Upper lobe of left lung (tissue), 6 donors: ENCODE results near the gene NSL1. TPM values are rescaled to one million over a fixed set of nuclear protein-coding genes. Genes with fewer than 3 reads are reported as not detected.

Source experiments
- ATAC-seq, 2 donors: fragments of 200-7000 bp; cut with Tn5 transposase; one replicate each; pipeline ENCODE4 v1.9.1; 2022; ENCODE audit warnings: mild to moderate bottlenecking in 2 of 2, moderate library complexity in 2 of 2; ENCODE audit not compliant: low FRiP score in 2 of 2
- DNase-seq, 2 donors: peaks; one replicate each; pipeline ENCODE4 v3.0.0-alpha.2; 2019 to 2020
- H3K27ac ChIP-seq, 4 donors: fragments of 200-600 bp; sonication (generic); one replicate each; pipeline ENCODE4 v1.5.1; 2016 to 2019
- H3K27me3 ChIP-seq, 4 donors: fragments of 200-600 bp; sonication (generic); one replicate each; pipeline ENCODE4 v1.5.1; 2017 to 2019
- H3K36me3 ChIP-seq, 4 donors: fragments of 200-600 bp; sonication (generic); one replicate each; pipeline ENCODE4 v1.5.1; 2016 to 2019
- H3K4me1 ChIP-seq, 4 donors: fragments of 200-600 bp; sonication (generic); one replicate each; pipeline ENCODE4 v1.5.1; 2018 to 2019
- H3K4me3 ChIP-seq, 4 donors: fragments of 200-600 bp; sonication (generic); one replicate each; pipeline ENCODE4 v1.5.1; 2017 to 2019; ENCODE audit warnings: mild to moderate bottlenecking in 2 of 4, moderate library complexity in 1 of 4
- H3K9me3 ChIP-seq, 4 donors: fragments of 200-600 bp; sonication (generic); one replicate each; pipeline ENCODE4 v1.5.1; 2018 to 2019
- EP300 ChIP-seq, 4 donors: sonication (generic); formaldehyde crosslinking; IDR thresholded peaks; one replicate each; pipeline ENCODE4 v1.5.1; 2017; ENCODE audit warnings: antibody characterized with exemption in 4 of 4, control low read depth in 2 of 4
- POLR2A ChIP-seq, 4 donors: fragments of 450-650 bp; IDR thresholded peaks; one replicate each; pipeline ENCODE4 v1.5.1; 2016 to 2017; ENCODE audit warnings: antibody characterized with exemption in 4 of 4, mild to moderate bottlenecking in 2 of 4
- POLR2AphosphoS5 ChIP-seq, 2 donors: sonication (generic); formaldehyde crosslinking; IDR thresholded peaks; one replicate each; pipeline ENCODE4 v1.5.1; 2017; ENCODE audit warnings: antibody characterized with exemption in 2 of 2
- WGBS, 2 donors: methylation state at CpG; one replicate each; pipeline ENCODE4 v1.1.5; 2017 to 2018; 5-methylcytosine and 5-hydroxymethylcytosine counted together
- total RNA-seq, 6 donors: library from RNA; depleted of rRNA in 4 of 6; stranded (reverse); fragments of >200 nt in 4 of 6; gene quantifications; one replicate each; pipeline versions ENCODE4 v1.1.0 to v1.2.1, GENCODE V29; 2016 to 2021
- TF ChIP-seq, protein P1 (sequence below), 6 experiments: fragments of 450-650 bp in 4 of 6; fragments of 200-600 bp in 2 of 6; sonication (generic) in 2 of 6; IDR thresholded peaks; one replicate each; pipeline ENCODE4 v1.5.1; 2016 to 2019; ENCODE audit warnings: antibody characterized with exemption in 6 of 6
- donor health status: DM: no; HTN: no; CAD: no; lungs with moderate emphysema.
- donor health status: DM: no; HTN: yes; CAD: no; lungs with severe emphysema.

NSL1 gene
- total RNA-seq, 6 donors from 2014 or later, result 26.5 to 44.5 (median 34.1) TPM

DNA sequence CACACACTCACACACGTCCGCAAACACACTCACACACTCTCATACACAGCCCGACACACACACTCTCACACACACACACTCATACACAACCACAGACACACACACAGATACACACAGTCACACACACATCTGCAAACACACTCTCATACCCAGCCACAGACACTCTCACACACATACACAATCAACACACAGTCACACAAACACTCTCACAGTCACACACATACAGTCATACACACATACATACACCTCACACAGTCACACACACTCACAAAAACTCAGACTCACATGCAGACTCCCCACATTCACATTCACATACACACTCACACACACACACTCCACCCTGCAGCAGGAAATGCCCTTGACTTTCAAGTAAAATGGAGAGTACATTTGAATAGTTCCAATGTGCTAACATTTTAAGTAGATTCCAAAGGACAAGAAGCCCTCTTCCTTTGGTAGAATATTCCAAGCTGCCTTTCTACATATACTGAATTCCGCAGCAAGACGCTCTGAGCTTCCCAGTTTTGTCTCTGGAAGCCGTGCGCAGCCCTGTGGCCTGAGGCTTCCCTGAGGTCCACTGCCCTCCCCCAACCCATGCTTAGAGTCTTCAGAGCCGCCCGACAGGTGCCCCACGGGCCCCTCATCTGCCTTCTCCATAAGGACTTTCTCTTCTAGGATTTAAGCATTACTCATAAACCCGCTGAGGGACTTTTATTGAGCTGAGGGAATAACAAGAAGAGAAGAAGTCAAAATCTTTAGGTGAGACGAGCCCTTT lies 101.6 kb downstream of the NSL1 start:
- Histone ChIP-seq H3K4me3 (no peak overlapping the region), H3K4me1 (peaks cover 0 to 4% (median 0%) of the 10 kb centered on the region in 4 donors), H3K9me3 (no peaks in the 10 kb centered on the region), H3K27ac (no peak overlapping the region), H3K27me3 (no peaks in the 10 kb centered on the region), H3K36me3 (peaks cover 0 to 4% (median 0%) of the 10 kb centered on the region in 4 donors)
- peak in 1 of 2 donors; percentile 46 for DNase-seq
- no peak for ATAC-seq
- TF ChIP-seq POLR2A (IDR thresholded peaks at IDR 0.05), result no peak
- no peak for TF ChIP-seq EP300 (IDR thresholded peaks at IDR 0.05)
- TF ChIP-seq, protein P1, sequence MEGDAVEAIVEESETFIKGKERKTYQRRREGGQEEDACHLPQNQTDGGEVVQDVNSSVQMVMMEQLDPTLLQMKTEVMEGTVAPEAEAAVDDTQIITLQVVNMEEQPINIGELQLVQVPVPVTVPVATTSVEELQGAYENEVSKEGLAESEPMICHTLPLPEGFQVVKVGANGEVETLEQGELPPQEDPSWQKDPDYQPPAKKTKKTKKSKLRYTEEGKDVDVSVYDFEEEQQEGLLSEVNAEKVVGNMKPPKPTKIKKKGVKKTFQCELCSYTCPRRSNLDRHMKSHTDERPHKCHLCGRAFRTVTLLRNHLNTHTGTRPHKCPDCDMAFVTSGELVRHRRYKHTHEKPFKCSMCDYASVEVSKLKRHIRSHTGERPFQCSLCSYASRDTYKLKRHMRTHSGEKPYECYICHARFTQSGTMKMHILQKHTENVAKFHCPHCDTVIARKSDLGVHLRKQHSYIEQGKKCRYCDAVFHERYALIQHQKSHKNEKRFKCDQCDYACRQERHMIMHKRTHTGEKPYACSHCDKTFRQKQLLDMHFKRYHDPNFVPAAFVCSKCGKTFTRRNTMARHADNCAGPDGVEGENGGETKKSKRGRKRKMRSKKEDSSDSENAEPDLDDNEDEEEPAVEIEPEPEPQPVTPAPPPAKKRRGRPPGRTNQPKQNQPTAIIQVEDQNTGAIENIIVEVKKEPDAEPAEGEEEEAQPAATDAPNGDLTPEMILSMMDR (IDR thresholded peaks at IDR 0.05), result no peak
- TF ChIP-seq POLR2AphosphoS5 (IDR thresholded peaks at IDR 0.05), result no peak
- 82 to 85% methylated on average over 12 of the region's 12 CpGs for WGBS, 2 donors

DNA sequence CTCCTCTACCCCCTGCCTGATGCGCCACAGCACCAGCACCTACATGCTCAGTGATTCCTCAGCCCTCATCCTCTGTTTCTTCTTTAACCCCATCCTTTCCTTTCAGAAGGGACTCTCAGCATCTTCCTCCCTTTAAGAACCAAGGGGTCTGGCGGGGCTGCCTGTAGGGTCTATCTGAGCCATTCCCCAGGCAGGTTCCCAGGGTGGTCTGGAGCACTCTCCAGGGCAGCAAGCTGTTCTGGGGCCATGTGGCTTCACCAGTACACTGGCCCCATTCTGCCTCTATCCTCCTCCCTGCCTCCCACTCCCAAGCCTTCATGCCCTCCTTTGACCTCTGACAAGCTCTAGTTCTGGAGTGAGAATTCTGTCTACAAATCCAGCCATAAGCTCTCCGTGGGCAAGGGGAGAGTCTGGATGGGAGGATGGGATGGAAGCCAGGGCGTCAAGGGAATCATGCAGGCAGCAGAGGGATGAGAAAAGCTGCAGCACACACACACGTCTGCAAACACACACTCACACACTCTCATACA lies 102.3 kb downstream of the NSL1 start:
- H3K9me3 ChIP-seq, result no peaks in the 10 kb centered on the region
- 75 to 86% methylated on average over 4 to 5 of the region's 5 CpGs for WGBS, 2 donors

DNA sequence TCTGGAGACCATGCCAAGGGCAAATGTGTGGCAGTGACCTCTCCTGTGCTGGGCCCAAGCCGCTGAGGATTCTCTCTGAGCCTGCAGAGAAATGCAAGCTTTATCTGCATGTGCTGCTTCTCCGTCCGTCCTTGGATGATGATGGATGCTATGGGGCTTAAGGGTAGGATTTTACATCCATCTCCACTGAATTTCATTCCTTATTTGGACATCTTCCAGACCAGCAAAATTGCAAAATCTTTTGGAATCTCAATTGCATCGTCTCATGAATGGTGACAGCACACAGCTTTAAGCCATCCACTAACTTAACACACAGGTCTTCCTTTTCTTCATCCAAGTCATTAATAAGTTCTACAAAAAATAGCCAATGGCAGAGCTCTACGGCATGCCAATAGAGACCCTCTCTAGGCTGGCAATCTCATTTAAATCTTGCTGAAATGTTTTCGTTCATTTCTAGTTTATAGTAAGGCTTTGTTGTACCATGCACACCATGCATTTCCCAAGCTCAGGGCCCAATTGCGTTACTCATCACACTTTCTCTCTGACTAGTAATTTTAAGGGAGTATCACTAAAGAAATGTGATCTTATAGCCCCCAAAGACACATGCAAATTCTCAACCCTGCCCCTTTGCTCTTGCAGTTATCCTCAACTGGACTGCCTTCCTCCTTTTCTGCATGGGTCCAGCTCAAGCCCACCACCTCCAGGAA lies 103.1 kb downstream of the NSL1 start:
- no peaks in the 10 kb centered on the region for H3K27me3 ChIP-seq
- ATAC-seq, result no peak
- peaks cover 0 to 4% (median 0%) of the 10 kb centered on the region in 4 donors for H3K36me3 ChIP-seq
- H3K9me3 ChIP-seq, result no peaks in the 10 kb centered on the region
- DNase-seq, result no peak
- no peak overlapping the region for H3K4me3 ChIP-seq
- 76 to 80% methylated on average over 7 of the region's 7 CpGs for WGBS, 2 donors
- peaks cover 1 to 9% (median 3%) of the 10 kb centered on the region in 4 donors for H3K4me1 ChIP-seq
- no peak overlapping the region for H3K27ac ChIP-seq
- TF ChIP-seq EP300 (IDR thresholded peaks at IDR 0.05), result no peak
- no peak for TF ChIP-seq POLR2AphosphoS5 (IDR thresholded peaks at IDR 0.05)
- TF ChIP-seq, protein P1 (IDR thresholded peaks at IDR 0.05), result no peak
- TF ChIP-seq POLR2A (IDR thresholded peaks at IDR 0.05), result no peak

More for the DNA sequence above, 102.3 kb downstream of the NSL1 start:
- H3K4me1 ChIP-seq, result peaks cover 0 to 6% (median 0%) of the 10 kb centered on the region in 4 donors
- H3K36me3 ChIP-seq, result peaks cover 0 to 4% (median 0%) of the 10 kb centered on the region in 4 donors
- H3K27me3 ChIP-seq, result no peaks in the 10 kb centered on the region
- H3K27ac ChIP-seq, result no peak overlapping the region
- no peak for DNase-seq
- H3K4me3 ChIP-seq, result no peak overlapping the region
- TF ChIP-seq EP300 (IDR thresholded peaks at IDR 0.05) (no peak), POLR2AphosphoS5 (IDR thresholded peaks at IDR 0.05) (no peak), POLR2A (IDR thresholded peaks at IDR 0.05) (no peak)
- TF ChIP-seq, protein P1 (IDR thresholded peaks at IDR 0.05), result no peak
- no peak for ATAC-seq

DNA sequence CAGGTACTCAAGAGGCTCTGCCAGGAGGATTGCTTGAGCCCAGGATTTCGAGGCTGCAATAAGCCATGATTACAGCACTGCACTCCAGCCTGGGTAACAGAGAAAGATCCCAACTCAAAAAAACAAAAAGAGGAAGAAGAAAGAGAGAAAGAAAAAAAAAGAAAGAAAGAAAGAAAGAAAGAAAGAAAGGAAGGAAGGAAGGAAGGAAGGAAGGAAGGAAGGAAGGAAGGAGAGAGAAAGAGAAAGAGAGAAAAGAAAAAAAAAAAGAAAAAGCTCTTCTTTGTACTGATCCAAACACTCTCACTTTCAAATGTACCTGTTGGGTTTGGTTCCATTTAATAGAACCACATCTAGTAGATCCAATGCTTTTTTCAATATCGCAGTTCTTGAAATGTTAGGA lies 103.8 kb downstream of the NSL1 start:
- Histone ChIP-seq H3K4me1 (peaks cover 3 to 11% (median 6%) of the 10 kb centered on the region in 4 donors), H3K27ac (no peak overlapping the region), H3K36me3 (peaks cover 0 to 4% (median 0%) of the 10 kb centered on the region in 4 donors), H3K9me3 (no peaks in the 10 kb centered on the region), H3K27me3 (no peaks in the 10 kb centered on the region), H3K4me3 (no peak overlapping the region)
- DNase-seq (no peak), ATAC-seq (no peak)
- 95 to 99% methylated on average over 2 of the region's 2 CpGs for WGBS, 2 donors
- TF ChIP-seq EP300 (IDR thresholded peaks at IDR 0.05) (no peak), POLR2AphosphoS5 (IDR thresholded peaks at IDR 0.05) (no peak), POLR2A (IDR thresholded peaks at IDR 0.05) (no peak)
- TF ChIP-seq, protein P1 (IDR thresholded peaks at IDR 0.05), result no peak
